CD1c-positive myeloid dendritic cell (primary cell): Measurements from ENCODE around the gene RAD51B.

Source experiments
- DNase-seq: peaks from one replicate; pipeline ENCODE4 v3.0.0-alpha.2; 2016; ENCODE audit errors: extremely low spot score

Gene RAD51B

DNA sequence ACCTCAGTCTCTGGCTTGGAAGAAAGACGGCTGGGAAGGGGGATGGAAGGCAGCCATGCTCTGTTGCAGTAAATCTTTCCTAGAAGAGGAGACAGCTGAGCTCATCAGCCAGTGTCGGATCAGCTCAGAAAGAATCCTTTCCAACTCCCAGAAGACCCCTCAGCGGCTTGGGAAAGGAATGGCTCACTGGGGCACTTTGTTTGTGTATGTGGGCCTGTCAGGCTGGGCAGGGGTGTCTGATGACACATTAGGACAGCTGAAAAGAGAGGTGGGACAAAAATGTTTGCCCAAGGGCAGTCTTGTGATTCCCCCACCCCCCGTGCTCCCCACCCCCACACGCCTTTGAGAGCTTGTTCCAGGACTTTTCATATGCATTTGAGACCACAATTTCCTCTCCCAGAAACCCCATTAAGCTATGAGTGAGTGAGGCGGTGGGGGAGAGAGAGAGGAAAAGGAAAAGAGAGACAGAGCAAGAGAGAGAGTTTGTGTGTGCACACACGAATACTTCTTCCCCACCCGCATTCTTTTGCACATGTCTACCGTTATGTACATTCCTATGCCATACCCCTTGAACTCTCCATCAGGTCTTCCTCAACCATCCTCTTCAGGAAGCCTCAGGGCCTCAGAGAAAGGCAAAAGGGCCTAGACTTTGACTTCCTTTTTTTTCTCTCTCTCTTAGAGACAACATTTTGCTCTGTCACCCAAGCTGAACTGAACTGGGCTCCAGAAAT, 774.4 kb downstream of the RAD51B start:
- peak; percentile 56 for DNase-seq

DNA sequence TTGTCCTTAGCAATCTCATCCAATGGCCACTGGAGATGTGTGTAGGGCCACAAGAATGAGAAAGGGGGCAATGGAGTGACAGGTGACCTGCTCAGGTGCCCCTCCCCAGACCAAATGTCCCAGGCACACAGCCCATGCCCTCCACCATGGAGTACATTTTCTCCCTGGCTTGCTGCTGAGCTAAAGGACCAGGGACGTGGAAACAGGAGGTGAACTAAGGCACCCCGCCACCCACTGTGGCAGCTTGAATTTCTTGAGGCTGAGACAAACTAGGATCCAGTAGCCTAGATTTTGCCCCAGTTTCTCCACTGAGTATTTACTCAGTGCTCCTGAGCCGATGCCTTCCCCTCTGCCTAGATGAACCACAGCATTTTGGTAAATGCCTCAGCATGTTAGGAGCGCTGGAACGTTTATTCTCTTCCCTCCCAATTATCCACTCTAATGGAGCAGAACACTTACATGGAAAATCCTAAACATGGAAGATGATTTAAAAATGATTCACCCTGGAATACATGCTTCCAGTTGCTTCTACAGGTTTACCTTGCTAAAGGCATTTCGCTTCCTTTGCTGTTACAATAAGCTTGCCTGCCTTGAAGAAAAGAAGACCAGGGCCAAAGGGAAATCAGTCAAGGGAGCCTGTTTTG, 775.3 kb downstream of the RAD51B start:
- no peak for DNase-seq

DNA sequence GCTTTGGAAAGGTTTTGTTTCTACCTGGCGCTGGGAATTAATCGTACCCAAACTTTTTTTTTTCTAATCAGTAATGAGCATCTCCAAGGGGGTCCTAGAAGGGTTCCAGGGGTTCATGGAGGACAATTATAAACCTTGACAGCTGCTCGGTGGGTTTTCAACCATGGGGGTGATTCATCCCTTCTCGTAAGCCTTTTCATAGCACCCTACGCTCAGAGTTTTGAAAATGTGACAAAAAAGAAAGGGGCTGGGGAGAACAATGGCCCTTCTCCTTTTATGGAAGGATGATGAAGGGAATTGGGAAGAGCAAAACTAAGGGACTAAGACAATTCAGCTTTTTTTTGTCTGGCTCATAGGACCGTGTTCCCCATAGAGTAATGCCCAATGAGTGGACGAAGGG, 776.6 kb downstream of the RAD51B start:
- no peak for DNase-seq

DNA sequence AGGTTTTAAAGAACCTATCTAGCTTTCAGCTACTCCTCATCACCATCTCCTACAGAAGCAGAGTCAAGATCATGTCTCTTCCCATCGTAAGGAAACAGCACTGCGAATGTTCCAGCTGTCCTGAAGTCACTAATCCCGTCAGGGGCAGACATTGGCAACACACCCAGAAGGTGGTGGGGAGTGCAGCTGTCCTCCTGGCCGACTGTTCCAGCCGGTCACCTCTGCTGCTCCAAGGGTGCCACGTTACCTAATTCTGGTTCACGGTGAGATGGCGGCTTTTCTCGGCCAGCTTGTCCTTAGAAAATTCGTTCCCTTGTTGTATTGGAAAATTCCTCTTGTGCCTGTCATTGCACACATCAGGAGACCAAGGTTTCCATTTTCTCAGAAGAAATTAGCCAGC, 777.1 kb downstream of the RAD51B start:
- no peak for DNase-seq

DNA sequence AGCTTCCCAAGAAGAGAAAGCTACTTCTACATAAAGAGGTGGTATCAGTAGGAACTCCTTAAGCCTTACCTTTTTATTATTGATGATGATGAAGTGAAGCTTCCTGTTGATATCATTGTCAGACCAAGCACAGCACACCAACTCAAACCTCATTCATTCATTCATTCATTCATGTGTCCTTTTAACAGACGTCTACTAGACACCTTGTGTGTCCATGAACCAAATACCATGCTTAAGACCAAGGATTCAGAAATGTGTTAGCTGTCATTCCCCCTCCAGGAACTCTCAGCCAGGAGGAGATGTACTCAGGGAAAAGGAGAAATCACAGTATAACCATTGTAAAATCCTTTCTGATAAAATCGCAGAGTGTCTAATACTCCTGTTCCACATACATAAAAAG, 778.5 kb downstream of the RAD51B start:
- DNase-seq = peak; percentile 9

DNA sequence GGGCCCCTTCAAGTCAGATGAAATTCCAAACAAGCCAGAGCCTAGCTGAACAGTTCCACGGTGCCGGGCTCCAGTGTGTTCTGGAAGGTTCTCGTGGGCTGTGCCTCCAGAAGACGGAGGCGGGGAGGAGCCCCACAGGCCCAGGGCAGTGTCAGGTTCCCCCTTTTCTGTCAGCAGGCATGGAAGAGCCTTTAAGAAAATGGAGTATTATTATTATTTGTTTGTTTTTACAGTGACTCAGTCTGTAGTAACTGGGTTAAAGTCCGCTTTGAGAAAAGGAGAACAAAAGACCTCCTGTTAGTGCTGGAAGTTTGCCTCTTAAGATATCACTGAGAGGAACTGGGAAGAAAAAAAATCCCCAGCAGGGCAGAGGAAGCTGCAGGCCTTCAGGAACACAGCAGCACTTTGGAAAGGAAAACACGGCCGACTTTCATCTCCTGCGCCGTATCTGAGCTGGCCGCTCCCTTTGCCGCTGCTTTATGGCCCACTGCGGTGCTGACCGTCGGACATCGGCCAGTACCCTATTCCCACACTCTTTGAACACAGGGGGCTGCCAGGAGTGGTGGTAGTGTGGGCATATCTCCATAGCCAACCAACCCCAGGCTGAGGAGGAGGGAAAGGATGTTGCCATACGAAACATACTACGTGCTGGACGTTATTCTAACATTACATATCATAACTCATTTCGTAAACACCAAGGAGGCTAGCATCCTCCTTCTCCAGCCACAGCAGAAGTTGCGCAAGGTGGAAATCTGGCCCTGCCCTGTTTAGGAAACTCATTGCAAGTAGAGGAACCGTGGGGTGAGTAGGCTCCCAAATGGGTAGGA, 779.3 kb downstream of the RAD51B start:
- DNase-seq = peak; percentile 91

DNA sequence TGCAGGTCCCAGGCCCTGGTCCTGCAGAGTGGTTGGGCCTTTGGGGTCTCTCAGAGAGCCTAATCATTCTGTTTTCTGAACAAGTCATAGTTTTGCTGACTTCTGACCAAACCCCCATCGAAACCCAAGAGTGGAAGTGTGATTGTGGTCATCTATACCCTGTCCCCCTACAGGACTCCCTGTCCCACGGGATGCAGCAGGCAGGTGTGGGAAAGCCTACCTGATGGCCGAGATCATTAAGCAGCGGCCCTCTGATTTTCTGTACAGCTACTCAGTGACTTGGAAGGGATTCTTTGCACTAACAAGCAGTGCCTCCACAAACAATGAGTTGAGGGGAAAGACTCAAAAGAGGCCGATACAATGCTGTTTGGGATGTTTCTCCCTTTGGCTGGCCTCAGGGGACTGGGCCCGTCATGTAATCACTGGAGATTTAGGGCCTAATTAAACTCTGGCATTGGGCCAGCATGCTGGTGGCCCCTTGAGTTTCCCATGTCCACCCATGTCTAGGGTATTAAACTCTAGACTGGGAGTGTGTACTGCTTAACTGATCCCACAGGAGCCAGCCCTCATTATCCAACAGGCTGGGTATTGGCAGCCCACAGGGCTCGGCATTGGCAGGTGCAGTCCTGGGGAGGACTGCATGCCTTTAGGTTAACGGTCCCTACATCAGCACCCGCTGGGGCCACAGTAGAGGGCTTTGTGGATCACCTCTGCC, 780.5 kb downstream of the RAD51B start:
- no peak for DNase-seq

DNA sequence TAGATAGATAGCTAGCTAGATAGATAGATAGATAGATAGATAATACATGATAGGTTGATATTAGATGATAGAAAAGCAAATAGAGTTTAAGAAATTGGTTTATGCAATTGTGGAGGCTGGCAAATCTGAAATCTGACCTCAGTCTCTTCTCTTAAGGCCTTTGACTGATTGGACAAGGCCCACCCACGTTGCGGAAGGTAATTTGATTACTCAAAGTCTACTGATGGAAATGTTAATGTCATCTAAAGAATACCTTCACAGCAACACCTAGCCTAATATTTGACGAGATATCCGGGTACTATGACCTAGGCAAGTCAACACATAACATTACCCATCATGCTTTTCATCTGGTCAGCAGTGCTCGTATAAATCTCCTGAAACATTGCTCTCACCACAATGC, 782.9 kb downstream of the RAD51B start:
- no peak for DNase-seq

DNA sequence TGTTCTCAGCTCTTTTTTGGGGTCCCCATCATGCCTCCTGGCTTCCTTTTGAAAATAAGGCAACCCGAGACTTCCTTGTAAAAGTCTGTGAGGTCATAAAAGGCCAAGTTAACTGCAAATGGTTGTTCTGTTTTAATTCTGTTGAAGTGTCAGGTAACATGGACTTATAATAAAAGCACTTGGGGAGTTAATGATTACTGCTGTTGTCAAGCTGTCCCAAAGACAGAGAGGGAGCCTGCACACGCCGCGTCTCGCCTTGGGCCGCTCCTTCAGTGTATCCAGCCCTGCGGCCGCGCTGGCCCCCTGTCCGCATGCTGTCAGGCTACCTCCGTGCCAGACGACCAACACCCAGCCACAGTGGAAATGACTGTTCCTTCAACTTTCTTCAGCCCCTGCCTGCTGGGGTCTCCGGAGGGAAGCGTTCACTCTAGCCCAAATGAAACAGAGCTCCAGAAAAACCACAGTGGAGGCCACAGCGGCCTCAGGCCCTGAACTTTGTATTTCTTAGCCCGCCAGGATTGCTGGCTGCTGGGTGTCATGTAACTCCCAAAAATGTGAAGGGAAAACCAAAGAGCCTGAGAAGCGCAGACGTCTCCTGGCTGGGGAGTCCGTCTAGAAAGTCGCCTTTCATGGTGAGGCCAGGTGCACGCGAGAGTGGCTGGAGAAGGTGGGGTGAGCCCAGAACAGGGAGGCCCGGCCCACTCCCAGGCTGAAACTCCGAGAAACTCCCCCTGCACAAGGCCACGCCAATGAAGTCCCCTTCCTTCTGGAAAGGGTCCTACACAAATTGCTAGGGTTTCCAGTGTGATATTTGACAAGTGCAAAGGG, 784.2 kb downstream of the RAD51B start:
- no peak for DNase-seq

DNA sequence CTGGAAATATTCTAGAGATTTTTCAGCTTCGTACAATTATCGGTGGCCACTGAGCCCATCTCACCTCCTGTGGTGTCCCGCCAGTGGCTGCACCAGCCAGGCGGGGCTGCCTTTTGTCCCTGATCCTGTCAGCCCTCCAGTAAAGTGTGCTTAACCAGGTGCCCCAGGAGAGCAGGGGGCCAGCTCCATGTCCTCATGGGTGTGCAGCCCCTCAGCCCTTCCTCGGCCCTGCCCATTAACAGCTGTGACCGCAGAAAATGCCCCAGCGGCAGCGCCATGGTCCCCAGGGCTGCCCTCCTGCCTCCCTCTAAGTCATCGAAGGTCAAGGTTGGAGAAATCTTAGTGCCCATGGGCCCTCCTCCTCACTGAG, 784.8 kb downstream of the RAD51B start:
- no peak for DNase-seq

DNA sequence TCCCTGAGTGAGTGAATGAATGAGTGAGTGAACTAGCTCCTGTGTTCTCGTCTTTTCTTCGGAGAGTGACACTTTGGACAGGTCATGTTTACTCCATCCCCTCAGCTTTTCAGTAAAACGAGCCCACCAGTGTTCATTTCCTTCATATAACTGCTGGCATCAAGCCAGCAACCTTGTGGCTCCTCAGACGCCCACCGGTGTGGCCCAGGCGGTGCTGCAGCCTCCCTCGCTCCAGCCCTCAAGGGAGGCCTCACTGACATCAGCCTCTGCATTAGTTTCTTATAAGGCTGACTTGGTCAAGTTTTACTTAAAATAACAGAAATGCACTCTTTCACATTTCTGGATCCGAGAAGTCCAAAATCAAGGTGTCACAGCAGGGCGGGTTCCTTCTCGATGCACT, 785.2 kb downstream of the RAD51B start:
- no peak for DNase-seq

DNA sequence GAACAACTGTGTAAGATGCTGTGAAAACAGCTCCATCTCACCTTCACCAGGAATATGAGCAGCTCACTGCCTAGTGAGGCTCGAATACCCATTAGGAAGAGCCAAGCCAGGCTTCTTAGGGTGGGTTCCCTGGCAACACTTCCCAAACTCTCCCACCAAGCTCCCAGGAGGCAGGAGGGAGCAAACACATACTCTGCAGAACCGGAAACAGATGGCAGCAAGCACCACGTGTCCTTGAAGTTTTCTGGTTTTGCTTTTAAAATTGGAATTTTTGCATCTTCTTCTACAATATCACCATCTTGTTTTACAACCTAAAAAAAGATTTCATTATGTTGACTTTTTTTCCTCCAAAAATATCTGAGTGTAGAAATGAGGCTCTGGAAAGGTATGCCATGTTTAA, 786.6 kb downstream of the RAD51B start:
- DNase-seq = no peak

DNA sequence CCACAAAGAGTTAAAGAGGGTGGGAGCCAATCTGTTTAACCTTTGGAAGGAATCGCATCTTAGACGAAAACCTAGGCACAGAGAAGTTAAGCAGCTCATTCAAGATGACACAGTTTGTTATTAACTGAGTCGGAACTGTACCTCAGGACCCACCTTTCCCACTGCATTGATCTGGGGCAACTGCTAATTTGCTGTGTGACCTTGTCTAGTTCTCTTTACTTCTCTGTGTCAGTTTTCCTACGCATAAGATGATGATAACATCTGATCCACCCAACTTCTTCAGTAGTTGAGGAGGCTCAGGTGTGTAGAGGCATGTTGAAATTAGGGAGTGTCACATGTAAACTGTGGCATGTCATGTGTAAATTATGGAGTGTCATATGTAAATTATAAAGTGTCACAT, 787.1 kb downstream of the RAD51B start:
- no peak for DNase-seq

DNA sequence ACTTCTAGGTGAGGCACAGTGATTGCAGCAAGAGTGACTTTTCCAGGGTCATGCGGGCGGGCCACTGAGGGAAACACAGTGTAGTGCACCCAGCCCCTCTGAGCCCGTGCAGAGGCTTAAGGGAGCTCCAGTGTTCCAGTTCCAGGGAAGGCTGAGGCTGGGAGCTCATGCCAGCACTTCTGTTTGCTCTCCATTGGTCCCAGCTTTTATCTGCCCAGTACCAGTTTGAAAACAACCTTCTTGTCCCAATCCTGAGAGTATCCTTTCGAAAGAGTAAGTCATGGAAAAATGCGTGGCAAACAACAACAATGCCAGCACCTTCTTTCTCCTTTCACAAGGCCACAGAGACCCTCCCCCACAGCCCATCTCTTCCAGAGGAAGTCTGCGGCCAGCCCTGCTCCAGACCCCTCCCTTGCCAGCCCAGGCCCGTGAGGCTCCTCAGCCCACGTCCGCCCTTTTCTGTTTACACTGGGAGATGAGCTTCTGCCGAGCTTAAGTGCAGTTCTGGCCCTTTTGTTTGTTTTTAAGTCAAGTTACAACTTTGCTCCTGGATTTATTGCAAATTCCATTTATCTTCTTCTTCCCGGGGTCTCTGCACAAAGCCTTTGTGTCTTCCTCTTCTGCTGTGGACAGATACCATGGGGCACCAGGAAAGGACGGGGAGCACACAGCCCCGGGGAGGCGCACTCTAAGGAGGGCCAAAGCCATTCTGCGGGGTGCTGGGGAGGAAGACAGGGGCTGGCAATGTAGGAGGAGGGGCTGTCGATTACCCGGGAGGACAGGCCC, 787.7 kb downstream of the RAD51B start:
- DNase-seq = peak; percentile 49

DNA sequence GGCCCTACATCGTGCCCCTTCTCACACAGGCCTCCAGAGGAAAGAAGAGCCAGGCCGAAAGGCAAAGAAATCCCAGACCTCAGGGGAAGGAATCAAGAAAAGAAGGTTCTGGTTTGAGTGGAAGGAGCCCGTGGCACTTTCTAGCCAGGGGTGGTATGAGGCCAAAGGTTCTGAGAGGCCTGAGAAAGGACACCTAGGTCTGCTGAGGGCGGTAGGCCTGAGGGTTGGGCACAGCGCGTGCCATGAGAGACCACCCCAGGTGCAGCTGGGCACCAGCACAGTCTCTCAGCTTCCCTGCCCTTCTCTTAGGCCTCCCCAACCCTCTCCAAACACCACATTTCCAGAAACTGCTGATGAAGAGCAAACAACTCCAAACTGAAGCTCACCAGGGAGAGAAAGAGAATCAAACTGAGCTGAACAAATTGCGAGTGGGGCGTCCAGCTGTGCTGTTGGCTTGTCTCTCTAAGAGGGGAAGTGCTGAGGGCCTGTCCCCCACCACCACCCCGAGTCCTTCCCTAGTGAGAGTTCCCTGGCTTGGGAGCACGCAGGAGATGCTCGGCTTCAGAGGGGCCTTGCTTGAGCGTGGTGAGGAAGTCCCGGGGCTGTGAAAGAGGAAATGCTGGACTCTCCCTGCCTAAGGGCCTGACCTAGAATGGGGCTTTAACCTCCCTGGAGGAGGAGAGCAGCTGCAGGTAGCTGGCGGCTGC, 788.4 kb downstream of the RAD51B start:
- peak; percentile 81 for DNase-seq

DNA sequence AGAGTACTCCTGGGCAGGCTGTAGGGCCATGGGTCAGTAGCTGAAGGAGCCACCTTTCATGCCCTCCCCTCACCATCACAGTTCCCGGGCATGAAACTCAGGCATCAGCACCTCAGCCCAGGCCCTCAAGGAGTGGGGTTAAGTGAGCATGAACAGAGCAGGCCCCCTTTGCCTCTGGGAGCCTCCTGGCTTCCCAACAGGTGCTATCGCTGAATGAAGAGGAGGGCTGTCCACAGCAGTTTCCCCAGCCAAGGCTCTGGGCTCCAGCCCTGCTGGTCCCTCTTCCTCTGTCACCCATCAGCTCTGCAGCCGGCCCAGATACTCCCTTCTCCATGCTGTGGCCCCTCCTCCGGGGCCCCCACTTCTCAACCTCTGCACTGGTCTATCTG, 789.0 kb downstream of the RAD51B start:
- no peak for DNase-seq

DNA sequence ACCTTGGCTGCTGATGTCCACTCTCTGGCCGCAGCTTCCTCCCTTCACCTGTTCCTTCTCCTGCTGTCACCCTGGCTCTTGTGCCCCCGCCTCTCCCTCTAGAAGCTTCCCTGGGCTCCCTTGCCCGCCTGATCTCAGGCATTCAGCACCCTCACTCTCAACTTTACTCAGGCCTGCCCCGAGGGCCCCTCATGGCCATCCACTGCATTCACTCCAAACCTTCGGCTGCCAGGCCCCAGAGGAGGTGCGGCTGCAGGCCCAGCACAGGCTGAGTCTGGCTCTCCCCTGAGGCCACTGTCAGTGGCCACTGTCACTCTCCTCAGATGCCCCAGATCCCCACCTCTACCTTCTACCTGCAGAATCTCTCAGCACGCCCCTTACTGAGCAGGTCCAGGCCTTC, 789.4 kb downstream of the RAD51B start:
- no peak for DNase-seq

DNA sequence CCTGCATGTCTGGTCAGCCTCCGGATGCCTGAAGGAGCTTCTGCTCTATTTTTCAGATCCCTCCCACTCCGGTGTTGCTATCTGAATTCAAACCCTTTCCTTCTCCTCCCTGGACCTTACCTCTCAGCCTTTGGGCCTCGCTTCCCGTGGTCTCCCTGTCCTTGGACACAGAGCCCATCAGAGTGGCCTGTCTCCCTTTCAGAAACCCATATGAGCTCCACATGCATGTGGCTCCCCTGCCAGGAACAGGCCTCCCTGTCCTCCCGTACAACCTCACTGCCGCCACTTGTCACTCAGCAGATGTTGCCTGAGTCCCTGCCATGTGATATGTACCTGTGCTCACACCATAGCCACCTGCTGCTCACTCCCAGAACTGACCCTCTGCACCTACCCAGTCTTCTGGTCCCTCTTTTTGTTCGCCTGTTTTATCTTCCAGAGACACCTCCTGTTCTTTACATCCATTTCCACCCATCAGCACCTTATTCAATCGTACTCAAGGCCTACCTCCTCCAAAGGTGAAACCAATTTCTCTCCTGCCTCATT, 790.7 kb downstream of the RAD51B start:
- DNase-seq = no peak

DNA sequence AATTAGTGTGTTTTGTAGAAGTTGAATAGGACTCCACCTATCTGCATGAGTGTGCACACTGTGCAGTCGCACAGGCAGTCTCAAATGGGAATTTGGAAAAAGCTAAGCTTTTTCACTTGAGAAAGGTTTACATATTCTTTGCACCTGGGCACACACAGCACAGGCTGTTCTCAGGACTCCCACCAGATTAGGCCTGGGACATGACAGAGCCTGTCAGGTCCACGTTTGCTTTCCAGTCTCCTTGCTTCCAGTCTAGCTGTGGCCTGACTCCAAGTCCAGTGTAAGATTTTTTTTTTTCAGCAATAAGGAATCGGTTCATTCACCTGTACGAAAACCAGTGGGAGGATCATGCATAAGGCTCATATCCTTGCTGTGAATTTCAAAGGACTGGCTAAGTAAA, 792.0 kb downstream of the RAD51B start:
- no peak for DNase-seq

DNA sequence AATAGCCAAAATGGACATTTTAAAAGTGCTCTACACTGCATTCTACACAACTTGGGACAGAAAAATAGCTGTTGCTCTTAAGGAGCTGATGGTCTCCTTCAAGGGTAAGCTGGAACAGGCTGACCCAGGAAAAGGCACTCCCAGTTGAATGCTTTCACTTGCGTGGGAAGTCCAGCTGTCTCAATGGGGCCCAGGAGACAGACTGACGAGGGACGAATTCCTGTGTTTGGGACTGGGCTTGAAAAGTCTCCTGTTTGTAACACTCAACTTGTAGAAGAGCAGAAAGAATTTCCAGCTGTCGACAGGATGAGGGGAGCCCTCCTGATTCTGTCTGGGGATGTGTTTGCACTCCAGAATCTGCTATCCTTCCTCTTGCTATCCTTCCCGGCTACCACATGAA, 792.5 kb downstream of the RAD51B start:
- no peak for DNase-seq
